ENCODE results near the gene GHR.
"Not testable (repeated sequence)": the region's sequence is repeated elsewhere in the genome, so short reads cannot be mapped to it uniquely, and the experiment has no call there.

GHR gene

GRCh38 chr5:42572313-42572712, 149.1 kb downstream of the GHR start:
- Histone ChIP-seq H3K27ac (ENCODE audit: low read depth, low read length) (no peak overlapping the region), H3K27me3 (ENCODE audit: control insufficient read depth in 1 of 2, insufficient read depth in 2 of 2, low read length in 2 of 2) (no peaks in the 10 kb centered on the region), H3K36me3 (ENCODE audit: insufficient read depth, low read length) (no peaks in the 10 kb centered on the region), H3K9me3 (ENCODE audit: low read length) (no peaks in the 10 kb centered on the region), H3K4me3 (ENCODE audit: low read depth in 1 of 2, low read length in 2 of 2) (no peak overlapping the region), H3K4me1 (ENCODE audit: insufficient read depth, low read length) (peaks cover 3% of the 10 kb centered on the region), H3K9ac (ENCODE audit: low read length) (no peak overlapping the region)

DNA sequence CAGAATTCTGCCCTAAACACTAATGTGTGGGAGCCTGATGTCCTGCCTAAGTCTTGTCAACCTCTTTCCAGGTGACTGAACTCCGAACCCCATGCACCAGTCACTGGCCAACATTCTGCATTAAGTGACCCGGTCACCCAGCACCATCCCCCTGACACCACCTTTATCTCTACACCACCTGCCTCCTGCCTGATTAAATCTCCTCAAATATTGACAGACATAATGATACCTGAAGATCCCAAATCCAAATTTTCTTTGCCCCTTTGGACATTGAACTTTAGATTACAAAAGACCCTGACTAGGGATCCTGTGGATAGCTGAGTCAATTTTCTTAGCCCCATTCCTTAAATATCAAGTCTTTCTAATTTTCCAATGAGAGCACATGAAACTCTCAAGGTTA, 150.1 kb downstream of the GHR start:
- Histone ChIP-seq H3K27me3 (ENCODE audit: control insufficient read depth in 1 of 2, insufficient read depth in 2 of 2, low read length in 2 of 2) (no peaks in the 10 kb centered on the region), H3K4me1 (ENCODE audit: insufficient read depth, low read length) (no peaks in the 10 kb centered on the region), H3K4me3 (ENCODE audit: low read depth in 1 of 2, low read length in 2 of 2) (no peak overlapping the region), H3K9me3 (ENCODE audit: low read length) (no peaks in the 10 kb centered on the region), H3K9ac (ENCODE audit: low read length) (no peak overlapping the region), H3K36me3 (ENCODE audit: insufficient read depth, low read length) (no peaks in the 10 kb centered on the region), H3K27ac (ENCODE audit: low read depth, low read length) (no peak overlapping the region)

GRCh38 chr5:42575914-42576313, 152.7 kb downstream of the GHR start:
- not testable (repeated sequence) for H3K9ac ChIP-seq (ENCODE audit: low read length); H3K4me3 ChIP-seq (ENCODE audit: low read depth in 1 of 2, low read length in 2 of 2); H3K9me3 ChIP-seq (ENCODE audit: low read length); H3K36me3 ChIP-seq (ENCODE audit: insufficient read depth, low read length); H3K27me3 ChIP-seq (ENCODE audit: control insufficient read depth in 1 of 2, insufficient read depth in 2 of 2, low read length in 2 of 2); H3K27ac ChIP-seq (ENCODE audit: low read depth, low read length); H3K4me1 ChIP-seq (ENCODE audit: insufficient read depth, low read length)

DNA sequence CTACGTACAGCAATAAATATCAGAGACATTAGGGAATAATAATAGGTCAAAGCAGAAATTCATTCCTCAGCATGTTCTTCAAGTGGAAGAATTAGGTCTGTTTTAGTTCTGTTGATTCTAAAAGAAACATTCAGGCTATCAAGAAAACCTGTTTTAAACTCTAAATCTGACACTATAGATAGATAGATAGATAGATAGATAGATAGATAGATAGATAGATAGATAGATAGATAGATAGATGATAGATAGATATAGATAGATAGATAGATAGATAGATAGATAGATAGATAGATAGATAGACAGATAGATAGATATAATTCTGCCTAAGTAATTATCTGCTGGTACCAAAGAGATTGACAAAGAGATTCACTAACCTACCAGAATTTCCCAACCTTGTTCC, 155.7 kb downstream of the GHR start:
- not testable (repeated sequence) for H3K4me3 ChIP-seq (ENCODE audit: low read depth in 1 of 2, low read length in 2 of 2); H3K27me3 ChIP-seq (ENCODE audit: control insufficient read depth in 1 of 2, insufficient read depth in 2 of 2, low read length in 2 of 2); H3K27ac ChIP-seq (ENCODE audit: low read depth, low read length); H3K9me3 ChIP-seq (ENCODE audit: low read length); H3K9ac ChIP-seq (ENCODE audit: low read length); H3K4me1 ChIP-seq (ENCODE audit: insufficient read depth, low read length); H3K36me3 ChIP-seq (ENCODE audit: insufficient read depth, low read length)

DNA sequence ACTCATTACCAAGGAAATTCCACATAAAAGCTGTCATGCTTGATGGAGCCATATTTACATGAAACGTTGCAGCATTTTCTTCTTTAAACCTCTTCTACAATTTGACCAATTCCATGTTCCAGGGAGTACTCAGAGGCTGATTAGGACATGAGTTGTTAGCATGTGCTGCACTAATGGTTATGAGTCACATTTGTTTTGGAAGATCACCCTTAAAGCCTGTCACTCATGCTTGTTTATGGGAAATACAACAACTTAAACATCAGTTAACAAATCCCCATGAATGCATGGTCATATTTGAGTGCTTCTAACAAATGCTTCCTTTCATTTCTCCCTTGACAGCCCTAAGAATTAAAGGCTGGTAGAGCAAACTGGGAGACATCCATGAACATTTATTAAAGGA, 156.1 kb downstream of the GHR start:
- Histone ChIP-seq H3K4me3 (ENCODE audit: low read depth in 1 of 2, low read length in 2 of 2) (no peak overlapping the region), H3K36me3 (ENCODE audit: insufficient read depth, low read length) (no peaks in the 10 kb centered on the region), H3K27ac (ENCODE audit: low read depth, low read length) (no peak overlapping the region), H3K9me3 (ENCODE audit: low read length) (no peaks in the 10 kb centered on the region), H3K4me1 (ENCODE audit: insufficient read depth, low read length) (no peaks in the 10 kb centered on the region), H3K27me3 (ENCODE audit: control insufficient read depth in 1 of 2, insufficient read depth in 2 of 2, low read length in 2 of 2) (no peaks in the 10 kb centered on the region), H3K9ac (ENCODE audit: low read length) (no peak overlapping the region)

GRCh38 chr5:42581845-42582244, 158.6 kb downstream of the GHR start:
- no peak overlapping the region for H3K27ac ChIP-seq (ENCODE audit: low read depth, low read length)
- peaks cover 8% of the 10 kb centered on the region for H3K4me1 ChIP-seq (ENCODE audit: insufficient read depth, low read length)
- H3K4me3 ChIP-seq (ENCODE audit: low read depth in 1 of 2, low read length in 2 of 2): no peak overlapping the region
- H3K9me3 ChIP-seq (ENCODE audit: low read length): no peaks in the 10 kb centered on the region
- H3K27me3 ChIP-seq (ENCODE audit: control insufficient read depth in 1 of 2, insufficient read depth in 2 of 2, low read length in 2 of 2): no peaks in the 10 kb centered on the region
- H3K36me3 ChIP-seq (ENCODE audit: insufficient read depth, low read length): no peaks in the 10 kb centered on the region
- H3K9ac ChIP-seq (ENCODE audit: low read length): no peak overlapping the region

- no peaks in the 10 kb centered on the region for H3K27me3 ChIP-seq (ENCODE audit: control insufficient read depth in 1 of 2, insufficient read depth in 2 of 2, low read length in 2 of 2)
- H3K4me3 ChIP-seq (ENCODE audit: low read depth in 1 of 2, low read length in 2 of 2): no peak overlapping the region
- H3K36me3 ChIP-seq (ENCODE audit: insufficient read depth, low read length): no peaks in the 10 kb centered on the region
- H3K9ac ChIP-seq (ENCODE audit: low read length): no peak overlapping the region
- no peak overlapping the region for H3K27ac ChIP-seq (ENCODE audit: low read depth, low read length)
- peaks cover 17% of the 10 kb centered on the region for H3K4me1 ChIP-seq (ENCODE audit: insufficient read depth, low read length)
- H3K9me3 ChIP-seq (ENCODE audit: low read length): no peaks in the 10 kb centered on the region
Observed at GRCh38 chr5:42582723-42583122, 159.5 kb downstream of the GHR start.

GRCh38 chr5:42583322-42583721, 160.1 kb downstream of the GHR start:
- Histone ChIP-seq H3K27ac (ENCODE audit: low read depth, low read length) (no peak overlapping the region), H3K4me1 (ENCODE audit: insufficient read depth, low read length) (peaks cover 19% of the 10 kb centered on the region), H3K4me3 (ENCODE audit: low read depth in 1 of 2, low read length in 2 of 2) (no peak overlapping the region), H3K9ac (ENCODE audit: low read length) (no peak overlapping the region), H3K36me3 (ENCODE audit: insufficient read depth, low read length) (no peaks in the 10 kb centered on the region), H3K9me3 (ENCODE audit: low read length) (no peaks in the 10 kb centered on the region), H3K27me3 (ENCODE audit: control insufficient read depth in 1 of 2, insufficient read depth in 2 of 2, low read length in 2 of 2) (no peaks in the 10 kb centered on the region)

DNA sequence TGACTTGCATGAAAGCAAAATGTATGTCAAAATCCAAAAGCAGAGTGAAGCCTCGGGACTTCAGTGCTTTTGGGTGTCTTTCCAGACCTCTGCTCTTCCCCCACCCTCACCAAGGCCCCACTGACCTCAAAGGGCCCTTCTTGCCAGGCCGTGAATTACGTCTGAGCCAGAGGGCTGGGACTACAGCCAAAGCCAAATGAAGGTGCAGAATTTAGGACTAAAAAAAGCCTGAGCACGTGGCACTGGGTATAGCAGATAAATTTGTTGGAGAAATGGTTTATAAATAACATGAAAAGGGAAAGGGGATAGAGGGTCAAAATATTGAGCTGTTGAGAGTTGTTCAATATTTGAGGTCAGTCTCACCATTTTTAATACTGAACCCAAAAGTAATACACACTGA, 163.4 kb downstream of the GHR start:
- no peaks in the 10 kb centered on the region for H3K9me3 ChIP-seq (ENCODE audit: low read length)
- H3K36me3 ChIP-seq (ENCODE audit: insufficient read depth, low read length): no peaks in the 10 kb centered on the region
- H3K27ac ChIP-seq (ENCODE audit: low read depth, low read length): no peak overlapping the region
- no peaks in the 10 kb centered on the region for H3K27me3 ChIP-seq (ENCODE audit: control insufficient read depth in 1 of 2, insufficient read depth in 2 of 2, low read length in 2 of 2)
- no peak overlapping the region for H3K9ac ChIP-seq (ENCODE audit: low read length)
- no peak overlapping the region for H3K4me3 ChIP-seq (ENCODE audit: low read depth in 1 of 2, low read length in 2 of 2)
- peaks cover 37% of the 10 kb centered on the region for H3K4me1 ChIP-seq (ENCODE audit: insufficient read depth, low read length)

DNA sequence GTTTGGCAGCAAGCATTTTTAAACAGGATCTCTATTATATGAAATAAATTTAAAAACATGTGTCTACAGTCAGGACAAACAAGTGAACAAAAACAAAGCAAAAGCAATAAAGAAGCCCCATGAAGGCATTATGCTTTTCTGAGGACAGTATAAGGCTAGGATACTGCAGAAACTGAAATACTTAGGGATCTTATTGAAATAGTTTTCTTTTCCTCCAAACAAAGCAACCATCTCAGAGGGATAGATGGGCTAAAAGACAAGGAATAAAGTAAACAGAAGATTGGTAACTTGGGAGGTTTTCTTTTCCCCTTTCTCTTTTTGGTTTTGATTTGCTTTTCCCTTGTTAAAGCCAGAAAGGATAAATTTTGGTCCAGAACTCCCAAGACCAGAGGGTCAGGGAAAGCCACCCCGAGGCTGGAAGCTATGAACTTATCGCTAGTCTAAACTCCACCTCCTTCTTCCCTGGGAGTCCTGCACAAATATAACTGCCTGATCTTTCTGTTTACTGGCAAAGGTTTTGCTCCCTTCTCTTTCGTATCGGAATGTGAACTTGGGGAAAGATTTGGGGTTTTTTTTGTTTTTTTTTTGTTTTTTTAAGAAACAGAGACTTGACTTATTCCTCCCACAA, 164.0 kb downstream of the GHR start:
- Histone ChIP-seq H3K9me3 (ENCODE audit: low read length) (no peaks in the 10 kb centered on the region), H3K27me3 (ENCODE audit: control insufficient read depth in 1 of 2, insufficient read depth in 2 of 2, low read length in 2 of 2) (no peaks in the 10 kb centered on the region), H3K4me3 (ENCODE audit: low read depth in 1 of 2, low read length in 2 of 2) (no peak overlapping the region), H3K36me3 (ENCODE audit: insufficient read depth, low read length) (no peaks in the 10 kb centered on the region), H3K27ac (ENCODE audit: low read depth, low read length) (no peak overlapping the region), H3K4me1 (ENCODE audit: insufficient read depth, low read length) (peaks cover 38% of the 10 kb centered on the region), H3K9ac (ENCODE audit: low read length) (no peak overlapping the region)

DNA sequence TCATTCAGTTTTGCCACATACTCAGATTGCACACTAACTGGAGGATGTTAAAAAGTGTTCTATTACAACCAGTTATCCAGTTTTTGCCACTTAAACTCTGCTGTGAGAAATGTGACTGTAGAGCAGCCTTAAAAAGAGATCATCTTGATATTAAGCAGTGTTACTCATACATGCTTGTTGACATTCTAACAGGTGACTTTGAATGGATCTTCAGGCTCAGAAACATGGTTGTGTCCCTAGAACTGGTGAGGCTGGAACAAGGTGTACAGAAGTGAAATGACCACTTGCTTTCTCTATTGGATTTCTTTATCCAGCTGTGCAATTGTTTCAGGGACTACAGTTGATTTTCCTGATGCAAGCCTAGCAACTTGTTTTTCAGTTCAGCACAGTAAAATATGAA, 167.3 kb downstream of the GHR start:
- H3K9ac ChIP-seq (ENCODE audit: low read length): no peak overlapping the region
- H3K4me3 ChIP-seq (ENCODE audit: low read depth in 1 of 2, low read length in 2 of 2): peak overlapping the region in 1 of 2 donors; percentile 4
- H3K9me3 ChIP-seq (ENCODE audit: low read length): no peaks in the 10 kb centered on the region
- no peaks in the 10 kb centered on the region for H3K36me3 ChIP-seq (ENCODE audit: insufficient read depth, low read length)
- H3K27me3 ChIP-seq (ENCODE audit: control insufficient read depth in 1 of 2, insufficient read depth in 2 of 2, low read length in 2 of 2): no peaks in the 10 kb centered on the region
- H3K27ac ChIP-seq (ENCODE audit: low read depth, low read length): no peak overlapping the region
- H3K4me1 ChIP-seq (ENCODE audit: insufficient read depth, low read length): peaks cover 38% of the 10 kb centered on the region

- H3K9me3 ChIP-seq (ENCODE audit: low read length): no peaks in the 10 kb centered on the region
- peaks cover 38% of the 10 kb centered on the region for H3K4me1 ChIP-seq (ENCODE audit: insufficient read depth, low read length)
- H3K9ac ChIP-seq (ENCODE audit: low read length): no peak overlapping the region
- peak overlapping the region in 1 of 2 donors; percentile 4 for H3K4me3 ChIP-seq (ENCODE audit: low read depth in 1 of 2, low read length in 2 of 2)
- no peaks in the 10 kb centered on the region for H3K36me3 ChIP-seq (ENCODE audit: insufficient read depth, low read length)
- no peak overlapping the region for H3K27ac ChIP-seq (ENCODE audit: low read depth, low read length)
- no peaks in the 10 kb centered on the region for H3K27me3 ChIP-seq (ENCODE audit: control insufficient read depth in 1 of 2, insufficient read depth in 2 of 2, low read length in 2 of 2)
Observed at GRCh38 chr5:42591015-42591414, 167.8 kb downstream of the GHR start.
